HG02981 (cell line): ENCODE results near the gene CNTNAP2.

Experiments
- ATAC-seq: cut with Tn5 transposase; IDR thresholded peaks from one replicate; pipeline ENCODE4 v1.9.1; 2021; ENCODE audit warnings: mild to moderate bottlenecking, moderate library complexity; ENCODE audit not compliant: unreplicated experiment

The CNTNAP2 gene

GRCh38 chr7:148336411-148336810 is 2219.8 kb downstream of the CNTNAP2 start:
- ATAC-seq, result no peak

- ATAC-seq, result no peak
These were observed 2220.8 kb downstream of the CNTNAP2 start for GRCh38 chr7:148337246-148337965.

- no peak for ATAC-seq
These were observed 2221.6 kb downstream of the CNTNAP2 start for GRCh38 chr7:148337995-148338747.

- no peak for ATAC-seq
These were observed 2224.1 kb downstream of the CNTNAP2 start for GRCh38 chr7:148340438-148341280.

GRCh38 chr7:148344406-148344805 is 2227.8 kb downstream of the CNTNAP2 start:
- ATAC-seq, result no peak

- no peak for ATAC-seq
These were observed 2231.4 kb downstream of the CNTNAP2 start for GRCh38 chr7:148347981-148348380.

- no peak for ATAC-seq
These were observed 2231.9 kb downstream of the CNTNAP2 start for GRCh38 chr7:148348466-148348865.

- ATAC-seq, result no peak
These were observed 2239.7 kb downstream of the CNTNAP2 start for GRCh38 chr7:148356303-148356702.

GRCh38 chr7:148362541-148362940 is 2245.9 kb downstream of the CNTNAP2 start:
- ATAC-seq, result no peak

- ATAC-seq, result no peak
These were observed 2251.3 kb downstream of the CNTNAP2 start for GRCh38 chr7:148367731-148368475.

GRCh38 chr7:148368562-148368961 is 2252.0 kb downstream of the CNTNAP2 start:
- ATAC-seq, result no peak

GRCh38 chr7:148371280-148371937 is 2254.8 kb downstream of the CNTNAP2 start:
- ATAC-seq, result no peak

GRCh38 chr7:148374396-148375259 is 2258.0 kb downstream of the CNTNAP2 start:
- ATAC-seq, result no peak

GRCh38 chr7:148379677-148380076 is 2263.1 kb downstream of the CNTNAP2 start:
- ATAC-seq, result no peak

- ATAC-seq, result no peak
These were observed 2264.2 kb downstream of the CNTNAP2 start for GRCh38 chr7:148380596-148381419.

GRCh38 chr7:148382596-148382995 is 2266.0 kb downstream of the CNTNAP2 start:
- no peak for ATAC-seq

GRCh38 chr7:148383651-148384050 is 2267.1 kb downstream of the CNTNAP2 start:
- ATAC-seq, result no peak

GRCh38 chr7:148385009-148385682 is 2268.5 kb downstream of the CNTNAP2 start:
- ATAC-seq, result no peak
